RWPE1 (cell line): Measurements from ENCODE around the gene KNL1.
"Not testable (repeated sequence)": the region's sequence is repeated elsewhere in the genome, so short reads cannot be mapped to it uniquely, and the experiment has no call there.

Experiments
- CTCF ChIA-PET: fragments of 350-600 bp; sonication (Branson Sonifier 250); formaldehyde crosslinking; extraction: SDS; loops from one replicate; lab custom pipeline; 2021; lab: Yijun Ruan, JAX
- POLR2A ChIA-PET: fragments of 400-600 bp; formaldehyde crosslinking; extraction: SDS; loops from one replicate; lab custom pipeline; 2020; ENCODE audit warnings: antibody characterized with exemption; ENCODE audit not compliant: low non-redundant PET; lab: Yijun Ruan, JAX
- DNase-seq: peaks from one replicate; pipeline ENCODE4 v3.0.0; 2012; ENCODE audit warnings: low spot score
- H3K27ac ChIP-seq: fragments of 450-650 bp; 2 replicates; pipeline ENCODE4 v1.5.1; 2017
- TF ChIP-seq, protein P1 (sequence below): fragments of 450-650 bp; conservative IDR thresholded peaks from 2 replicates; pipeline ENCODE4 v1.5.1; 2017; ENCODE audit warnings: low read depth, mild to moderate bottlenecking

KNL1 gene

DNA sequence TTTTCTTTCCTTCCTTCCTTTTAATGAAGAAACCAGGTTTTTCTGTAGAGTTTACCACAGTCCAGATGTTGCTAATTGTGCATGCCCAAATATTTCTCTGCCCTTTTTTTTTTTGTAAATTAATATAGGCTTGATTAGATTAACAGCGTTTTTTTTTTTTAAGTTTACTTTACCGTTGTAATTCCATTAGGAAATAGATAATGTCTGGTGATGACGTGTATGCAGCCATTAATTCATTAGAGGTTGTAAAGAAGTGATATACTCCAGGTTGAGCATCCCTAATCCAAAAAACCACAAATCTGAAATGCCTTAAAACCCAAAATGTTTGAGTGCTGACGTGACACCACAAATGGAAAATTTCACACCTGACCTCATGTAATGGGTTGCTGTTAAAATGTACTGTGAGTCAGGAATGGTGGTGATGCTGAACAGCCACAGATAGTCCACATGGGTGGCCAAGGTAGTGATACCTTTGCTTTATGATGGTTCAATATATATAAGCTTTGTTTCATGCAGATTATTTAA lies 43.2 kb downstream of the KNL1 start:
- no peak for DNase-seq
- no peak overlapping the region for H3K27ac ChIP-seq
- ChIA-PET CTCF (interaction anchor here (0.6 to 0.7 kb wide), 3 partner anchors 11 to 433 kb away, joined by 3 to 5 read pairs (median 4); no protein-coding TSS in a partner anchor), POLR2A (no interaction called here)
- TF ChIP-seq, protein P1, sequence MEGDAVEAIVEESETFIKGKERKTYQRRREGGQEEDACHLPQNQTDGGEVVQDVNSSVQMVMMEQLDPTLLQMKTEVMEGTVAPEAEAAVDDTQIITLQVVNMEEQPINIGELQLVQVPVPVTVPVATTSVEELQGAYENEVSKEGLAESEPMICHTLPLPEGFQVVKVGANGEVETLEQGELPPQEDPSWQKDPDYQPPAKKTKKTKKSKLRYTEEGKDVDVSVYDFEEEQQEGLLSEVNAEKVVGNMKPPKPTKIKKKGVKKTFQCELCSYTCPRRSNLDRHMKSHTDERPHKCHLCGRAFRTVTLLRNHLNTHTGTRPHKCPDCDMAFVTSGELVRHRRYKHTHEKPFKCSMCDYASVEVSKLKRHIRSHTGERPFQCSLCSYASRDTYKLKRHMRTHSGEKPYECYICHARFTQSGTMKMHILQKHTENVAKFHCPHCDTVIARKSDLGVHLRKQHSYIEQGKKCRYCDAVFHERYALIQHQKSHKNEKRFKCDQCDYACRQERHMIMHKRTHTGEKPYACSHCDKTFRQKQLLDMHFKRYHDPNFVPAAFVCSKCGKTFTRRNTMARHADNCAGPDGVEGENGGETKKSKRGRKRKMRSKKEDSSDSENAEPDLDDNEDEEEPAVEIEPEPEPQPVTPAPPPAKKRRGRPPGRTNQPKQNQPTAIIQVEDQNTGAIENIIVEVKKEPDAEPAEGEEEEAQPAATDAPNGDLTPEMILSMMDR, result no peak

DNA sequence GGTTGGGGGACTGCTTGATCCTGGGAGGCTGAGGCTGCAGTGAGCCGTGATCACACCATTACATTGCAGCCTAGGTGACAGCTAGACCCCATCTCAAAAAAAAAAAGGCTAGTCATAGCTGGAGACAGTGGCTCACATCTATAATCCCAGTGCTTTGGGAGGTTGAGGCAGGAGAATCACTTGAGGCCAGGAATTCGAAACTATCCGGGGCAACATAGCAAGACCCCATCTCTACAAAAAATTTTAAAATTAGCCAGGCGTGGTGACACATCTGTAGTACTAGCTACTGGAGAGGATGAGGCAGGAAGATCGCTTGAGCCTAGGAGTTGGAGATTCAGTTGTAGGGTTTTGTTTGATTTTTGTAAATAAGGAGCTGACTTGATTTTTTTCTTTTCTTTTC lies 45.6 kb downstream of the KNL1 start:
- H3K27ac ChIP-seq, result no peak overlapping the region
- no peak for DNase-seq
- ChIA-PET POLR2A (no interaction called here), CTCF (interaction anchor here (0.6 kb wide), 1 partner anchor 400 kb away, joined by 6 read pairs; no protein-coding TSS in a partner anchor)
- TF ChIP-seq, protein P1, result no peak

DNA sequence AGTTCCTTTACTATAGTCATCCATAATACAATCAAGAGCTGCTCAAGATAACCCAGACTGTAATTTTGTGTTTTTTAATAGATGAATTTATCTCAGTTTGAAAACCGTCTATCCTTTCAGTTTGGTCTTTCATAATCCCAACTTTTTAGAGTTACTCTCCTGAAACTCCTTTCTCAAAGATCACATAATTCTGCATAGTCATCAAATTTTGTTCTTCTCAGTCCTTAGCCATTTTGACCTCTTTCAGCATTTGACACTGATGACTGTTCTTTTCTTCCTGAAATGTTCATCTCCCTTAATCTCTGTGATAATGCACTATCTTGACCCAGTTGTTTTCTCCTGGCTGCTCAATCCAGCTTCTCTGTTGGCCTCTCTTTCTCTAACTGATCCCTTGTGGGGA lies 53.5 kb downstream of the KNL1 start:
- no peak for DNase-seq
- TF ChIP-seq, protein P1, result no peak
- H3K27ac ChIP-seq, result no peak overlapping the region
- ChIA-PET POLR2A (interaction anchor here (0.6 kb wide), 1 partner anchor 95 kb away, joined by 4 read pairs; no protein-coding TSS in a partner anchor), CTCF (interaction anchor here (0.7 kb wide), 1 partner anchor 10 kb away, joined by 3 read pairs; no protein-coding TSS in a partner anchor)

DNA sequence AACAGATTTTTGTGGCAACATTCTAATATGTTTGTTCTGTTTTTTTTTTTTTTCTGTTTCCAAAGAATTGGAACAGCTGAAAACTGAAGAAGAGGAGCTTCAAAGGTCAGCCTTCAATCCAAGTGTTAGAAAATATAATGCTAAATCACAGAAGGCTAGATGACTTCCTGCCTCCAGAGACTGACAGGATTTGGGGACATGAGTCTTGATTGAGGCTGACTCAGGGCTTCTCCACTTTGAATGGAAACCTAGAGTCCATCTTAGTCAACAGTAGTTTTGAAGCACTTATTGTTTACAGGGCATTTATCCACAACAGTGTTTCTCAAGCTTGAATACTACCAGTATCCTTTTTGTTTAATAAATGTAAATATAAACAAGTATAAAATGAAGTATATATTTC lies 56.4 kb downstream of the KNL1 start:
- TF ChIP-seq, protein P1, result no peak
- ChIA-PET CTCF (no interaction called here), POLR2A (no interaction called here)
- no peak overlapping the region for H3K27ac ChIP-seq
- no peak for DNase-seq

DNA sequence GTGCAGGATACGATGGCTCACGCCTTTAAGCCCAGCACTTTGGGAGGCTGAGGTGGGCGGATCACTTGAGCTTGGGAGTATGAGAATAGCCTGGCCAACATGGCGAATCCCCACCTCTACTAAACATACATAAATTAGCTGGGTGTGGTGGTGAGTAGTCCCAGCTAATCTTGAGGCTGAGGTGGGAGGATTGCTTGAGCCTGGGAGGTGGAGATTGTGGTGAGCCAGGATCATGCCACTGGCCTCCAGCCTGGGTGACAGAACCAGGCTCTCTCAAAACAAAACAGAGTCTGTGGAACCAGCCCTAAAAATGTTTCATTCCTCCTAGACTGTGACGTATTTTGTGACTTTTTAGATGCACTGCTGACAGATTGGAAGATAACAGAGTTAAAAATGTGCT lies 66.6 kb downstream of the KNL1 start:
- ChIA-PET CTCF (no interaction called here), POLR2A (interaction anchor here (0.5 kb wide), 1 partner anchor 34 kb away, joined by 3 read pairs; no protein-coding TSS in a partner anchor)
- TF ChIP-seq, protein P1, result no peak
- H3K27ac ChIP-seq, result peak overlapping the region; percentile 1; the same call in 1 of the 2 replicates
- DNase-seq, result no peak

DNA sequence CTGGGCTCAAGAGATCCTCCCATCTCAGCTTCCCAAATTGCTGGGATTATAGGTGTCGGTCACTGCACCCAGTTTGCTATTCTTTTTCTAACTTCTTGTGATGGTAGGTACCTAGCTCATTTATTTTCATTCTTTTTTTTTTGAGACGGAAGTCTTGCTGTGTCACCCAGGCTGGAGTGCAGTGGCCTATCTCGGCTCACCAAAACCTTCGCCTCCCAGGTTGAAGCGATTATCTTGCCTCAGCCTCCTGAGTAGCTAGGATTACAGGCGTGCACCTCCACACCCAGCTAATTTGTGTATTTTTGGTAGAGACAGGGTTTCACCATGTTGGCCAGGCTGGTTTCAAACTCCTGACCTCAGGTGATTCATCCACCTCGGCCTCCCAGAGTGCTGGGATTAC lies 70.9 kb downstream of the KNL1 start:
- TF ChIP-seq, protein P1, result no peak
- ChIA-PET CTCF (no interaction called here), POLR2A (no interaction called here)
- no peak for DNase-seq
- no peak overlapping the region for H3K27ac ChIP-seq

DNA sequence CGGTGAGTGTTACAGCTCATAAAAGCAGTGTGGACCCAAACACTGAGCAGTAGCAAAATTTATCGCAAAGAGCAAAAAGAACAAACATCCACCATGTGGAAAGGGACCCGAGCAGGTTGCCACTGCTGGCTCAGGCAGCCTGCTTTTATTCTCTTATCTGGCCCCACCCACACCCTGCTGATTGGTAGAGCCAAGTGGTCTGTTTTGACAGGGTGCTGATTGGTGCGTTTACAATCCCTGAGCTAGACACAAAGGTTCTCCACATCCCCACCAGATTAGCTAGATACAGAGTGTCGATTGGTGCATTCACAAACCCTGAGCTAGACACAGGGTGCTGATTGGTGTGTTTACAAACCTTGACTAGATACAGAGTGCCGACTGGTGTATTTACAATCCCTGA lies 82.2 kb downstream of the KNL1 start:
- POLR2A ChIA-PET, DNase-seq, H3K27ac ChIP-seq: not testable (repeated sequence)
- CTCF ChIA-PET, result interaction anchor here (0.6 kb wide), 1 partner anchor 218 kb away, joined by 3 read pairs; the partner anchor contains the start of gene VPS18

DNA sequence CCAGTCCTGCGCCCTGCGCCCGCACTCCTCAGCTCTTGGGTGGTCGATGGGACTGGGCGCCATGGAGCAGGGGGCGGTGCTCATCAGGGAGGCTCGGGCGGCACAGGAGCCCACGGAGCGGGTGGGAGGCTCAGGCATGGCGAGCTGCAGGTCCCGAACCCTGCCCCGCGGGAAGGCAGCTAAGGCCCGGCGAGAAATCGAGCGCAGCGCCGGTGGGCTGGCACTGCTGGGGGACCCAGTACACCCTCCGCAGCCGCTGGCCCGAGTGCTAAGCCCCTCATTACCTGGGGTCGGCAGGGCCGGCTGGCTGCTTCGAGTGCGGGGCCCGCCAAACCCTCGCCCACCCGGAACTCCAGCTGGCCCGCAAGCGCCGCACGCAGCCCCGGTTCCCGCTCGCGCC lies 82.9 kb downstream of the KNL1 start:
- DNase-seq, H3K27ac ChIP-seq, POLR2A ChIA-PET: not testable (repeated sequence)
- CTCF ChIA-PET, result interaction anchor here (0.6 kb wide), 1 partner anchor 217 kb away, joined by 3 read pairs; the partner anchor contains the start of gene VPS18
